IMR-90 (cell line): Measurements from ENCODE around the gene SLIT3. TPM values are rescaled to one million over a fixed set of nuclear protein-coding genes. Genes with fewer than 3 reads are reported as not detected.

Experiments used
- ATAC-seq: fragments of 200-7000 bp; cut with Tn5 transposase; 2 replicates; pipeline ENCODE4 v1.9.1; 2020; ENCODE audit warnings: low read depth, mild to moderate bottlenecking, moderate library complexity
- BruUV-seq: library from RNA; stranded (reverse); fragments of 400-500 nt; replicated peaks from 2 replicates; lab custom pipeline; 2021; lab: Mats Ljungman, UMichigan
- CTCF ChIA-PET: fragments of 300-600 bp; formaldehyde crosslinking; extraction: SDS; loops from one replicate; lab custom pipeline; 2021; ENCODE audit warnings: antibody characterized with exemption; lab: Yijun Ruan, JAX
- POLR2A ChIA-PET: fragments of 300-600 bp; sonication (Branson Sonifier 250); formaldehyde crosslinking; loops from one replicate; lab custom pipeline; 2022; ENCODE audit warnings: antibody characterized with exemption; ENCODE audit not compliant: unreplicated experiment; lab: Charles Lee
- DNase-seq: peaks from one replicate; pipeline ENCODE4 v3.0.0; 2013
- H2AFZ ChIP-seq: replicated peaks from 2 replicates; pipeline ENCODE3; 2013; ENCODE audit warnings: low read length, mild to moderate bottlenecking; ENCODE audit not compliant: poor library complexity
- H2AK5ac ChIP-seq: 2 replicates; pipeline ENCODE4 v1.6.1; 2013; ENCODE audit warnings: low read depth, low read length, inconsistent platforms
- H2AK9ac ChIP-seq: replicated peaks from 2 replicates; pipeline ENCODE3; 2013; ENCODE audit warnings: mild to moderate bottlenecking, low read depth, low read length, moderate library complexity; ENCODE audit not compliant: poor library complexity
- H2BK120ac ChIP-seq: 2 replicates; pipeline ENCODE4 v1.6.1; 2013; ENCODE audit warnings: low read depth, low read length, inconsistent platforms
- H2BK15ac ChIP-seq: 3 replicates; pipeline ENCODE4 v1.6.1; 2013; ENCODE audit warnings: low read depth, low read length, inconsistent platforms
- H2BK20ac ChIP-seq: 2 replicates; pipeline ENCODE4 v1.6.1; 2013; ENCODE audit warnings: low read depth, mild to moderate bottlenecking, inconsistent platforms, low read length, moderate library complexity
- H2BK5ac ChIP-seq: 2 replicates; pipeline ENCODE4 v1.6.1; 2013; ENCODE audit warnings: mild to moderate bottlenecking, low read depth, low read length, inconsistent platforms; ENCODE audit not compliant: poor library complexity, severe bottlenecking
- H3K14ac ChIP-seq: replicated peaks from 2 replicates; pipeline ENCODE4 v1.6.1; 2013; ENCODE audit warnings: low read depth, low read length, inconsistent platforms
- H3K18ac ChIP-seq: 2 replicates; pipeline ENCODE4 v1.6.1; 2013; ENCODE audit warnings: low read depth, low read length, control low read depth
- H3K23ac ChIP-seq: 2 replicates; pipeline ENCODE4 v1.6.1; 2013; ENCODE audit warnings: low read depth, low read length, inconsistent platforms
- H3K27ac ChIP-seq: 2 replicates; pipeline ENCODE4 v1.5.1; 2013; ENCODE audit warnings: mild to moderate bottlenecking, control low read depth, low read length; ENCODE audit not compliant: insufficient read depth
- H3K27me3 ChIP-seq: 2 replicates; pipeline ENCODE4 v1.6.1; 2013; ENCODE audit warnings: low read length; ENCODE audit not compliant: control insufficient read depth, insufficient read depth
- H3K36me3 ChIP-seq: 2 replicates; pipeline ENCODE4 v1.6.1; 2013; ENCODE audit warnings: low read length, mixed read lengths; ENCODE audit not compliant: control insufficient read depth, insufficient read depth
- H3K4ac ChIP-seq: 2 replicates; pipeline ENCODE4 v1.6.1; 2013; ENCODE audit warnings: low read depth, low read length, inconsistent platforms
- H3K4me1 ChIP-seq: 2 replicates; pipeline ENCODE4 v1.6.1; 2013; ENCODE audit warnings: low read length, mixed read lengths; ENCODE audit not compliant: control insufficient read depth, insufficient read depth
- H3K4me2 ChIP-seq: 2 replicates; pipeline ENCODE4 v1.6.1; 2013; ENCODE audit warnings: low read depth, mild to moderate bottlenecking, control low read depth, low read length, moderate library complexity
- H3K4me3 ChIP-seq: 2 replicates; pipeline ENCODE4 v1.5.1; 2013; ENCODE audit warnings: low read depth, mild to moderate bottlenecking, control low read depth, low read length, moderate library complexity; ENCODE audit not compliant: insufficient read depth
- H3K56ac ChIP-seq: 2 replicates; pipeline ENCODE4 v1.6.1; 2013; ENCODE audit warnings: low read length, inconsistent platforms; ENCODE audit not compliant: insufficient read depth; ENCODE audit errors: extremely low read depth
- H3K79me1 ChIP-seq, 2 experiments: 2 replicates each; pipeline ENCODE4 v1.6.1; 2013; ENCODE audit warnings: low read length in 2 of 2, inconsistent platforms in 1 of 2, low read depth in 1 of 2
- H3K9ac ChIP-seq: 2 replicates; pipeline ENCODE4 v1.6.1; 2013; ENCODE audit warnings: low read depth, low read length, control low read depth
- H3K9me1 ChIP-seq: 2 replicates; pipeline ENCODE4 v1.6.1; 2013; ENCODE audit warnings: low read length, inconsistent platforms; ENCODE audit not compliant: insufficient read depth
- H3K9me3 ChIP-seq: 2 replicates; pipeline ENCODE4 v1.6.1; 2013; ENCODE audit warnings: low read length; ENCODE audit not compliant: control insufficient read depth, insufficient read depth
- H4K20me1 ChIP-seq: 2 replicates; pipeline ENCODE4 v1.6.1; 2013; ENCODE audit warnings: low read length, inconsistent platforms; ENCODE audit not compliant: insufficient read depth
- H4K5ac ChIP-seq: 2 replicates; pipeline ENCODE4 v1.6.1; 2013; ENCODE audit warnings: mild to moderate bottlenecking, low read depth, low read length, control low read depth
- H4K8ac ChIP-seq, 2 experiments: 2 replicates each; pipeline ENCODE4 v1.6.1; 2013; ENCODE audit warnings: low read depth in 2 of 2, low read length in 2 of 2, control low read depth in 1 of 2, inconsistent platforms in 1 of 2
- H4K91ac ChIP-seq: 2 replicates; pipeline ENCODE4 v1.6.1; 2013; ENCODE audit warnings: low read depth, low read length, inconsistent platforms; ENCODE audit not compliant: insufficient read depth
- BHLHE40 ChIP-seq: fragments of 150-350 bp; IDR thresholded peaks from 2 replicates; pipeline ENCODE4 v1.6.1; 2016; ENCODE audit warnings: mild to moderate bottlenecking, low read depth, low read length
- CHD1 ChIP-seq: IDR thresholded peaks from 2 replicates; pipeline ENCODE4 v1.6.1; 2012; ENCODE audit warnings: low read depth, low read length, improper control_type of control experiment
- FOS ChIP-seq: fragments of 150-350 bp; IDR thresholded peaks from 2 replicates; pipeline ENCODE4 v1.6.1; 2016; ENCODE audit warnings: low read depth, low read length
- MAZ ChIP-seq: IDR thresholded peaks from 2 replicates; pipeline ENCODE4 v1.6.1; 2012; ENCODE audit warnings: low read depth, mild to moderate bottlenecking, low read length, improper control_type of control experiment, moderate library complexity, borderline replicate concordance
- MXI1 ChIP-seq: IDR thresholded peaks from 2 replicates; pipeline ENCODE4 v1.6.1; 2012; ENCODE audit warnings: low read depth, mild to moderate bottlenecking, low read length, moderate library complexity, borderline replicate concordance
- POLR2A ChIP-seq: IDR thresholded peaks from 2 replicates; pipeline ENCODE4 v1.6.1; 2012; ENCODE audit warnings: mild to moderate bottlenecking, low read depth, low read length
- RAD21 ChIP-seq: IDR thresholded peaks from 2 replicates; pipeline ENCODE4 v1.6.1; 2012; ENCODE audit warnings: low read length, improper control_type of control experiment
- RCOR1 ChIP-seq: IDR thresholded peaks from 2 replicates; pipeline ENCODE4 v1.6.1; 2012; ENCODE audit warnings: mild to moderate bottlenecking, low read length, improper control_type of control experiment; ENCODE audit not compliant: insufficient replicate concordance
- RFX5 ChIP-seq: IDR thresholded peaks from 2 replicates; pipeline ENCODE4 v1.8.0; 2012; ENCODE audit warnings: low read depth, mild to moderate bottlenecking, low read length, moderate library complexity
- SMC3 ChIP-seq: fragments of 150-350 bp; IDR thresholded peaks from 2 replicates; pipeline ENCODE4 v1.6.1; 2016; ENCODE audit warnings: low read depth, mild to moderate bottlenecking, antibody characterized with exemption, low read length, moderate library complexity
- WGBS, 2 experiments: methylation state at CpG; one replicate each; pipeline versions ENCODE4 v1.1.5 to v1.1.7; 2013; ENCODE audit warnings: missing lambda C conversion rate in 2 of 2; ENCODE audit not compliant: insufficient read length in 1 of 2; ENCODE audit errors: extremely low coverage in 2 of 2; 5-methylcytosine and 5-hydroxymethylcytosine counted together
- dilution Hi-C: fragments of 300-500 bp; cut with HindIII; formaldehyde crosslinking; loops from one replicate; pipeline ENCODE4 v1.14.3; 2018; ENCODE audit warnings: low sequenced_read_pairs; ENCODE audit not compliant: unreplicated experiment
- in situ Hi-C: fragments of 300-500 bp; cut with MboI; formaldehyde crosslinking; loops from 3 replicates; pipeline ENCODE4 v1.14.3; 2019; ENCODE audit warnings: low sequenced_read_pairs, inconsistent platforms, mixed read lengths
- intact Hi-C: fragments of 100-400 bp; cut with micrococcal nuclease; formaldehyde crosslinking; loops from 2 replicates; pipeline ENCODE4 v1.10.0; 2022
- polyA plus RNA-seq, 3 experiments: library from polyadenylated mRNA; depleted of rRNA; stranded (reverse); fragments of >200 nt; gene quantifications; 2 replicates each; pipeline ENCODE4 v1.2.3, GENCODE V29; 2012; ENCODE audit warnings: low replicate concordance in 1 of 3
- total RNA-seq: library from RNA; depleted of rRNA; stranded (reverse); fragments of >200 nt; gene quantifications from 2 replicates; pipeline ENCODE4 v1.2.3, GENCODE V29; 2012
- TF ChIP-seq, protein P1 (sequence below): fragments of 150-350 bp; IDR thresholded peaks from 2 replicates; pipeline ENCODE4 v1.6.1; 2017; ENCODE audit warnings: mild to moderate bottlenecking, antibody characterized with exemption, low read length, low read depth
- TF ChIP-seq, protein P2 (sequence below): conservative IDR thresholded peaks from 2 replicates; pipeline ENCODE4 v1.5.1; 2012; ENCODE audit warnings: mild to moderate bottlenecking, low read depth, low read length, improper control_type of control experiment

The SLIT3 gene
- total and polyA plus RNA-seq, 2 of the 4 experiments (the other 2 are of a cell fraction) = 0.18 to 0.50 TPM

DNA sequence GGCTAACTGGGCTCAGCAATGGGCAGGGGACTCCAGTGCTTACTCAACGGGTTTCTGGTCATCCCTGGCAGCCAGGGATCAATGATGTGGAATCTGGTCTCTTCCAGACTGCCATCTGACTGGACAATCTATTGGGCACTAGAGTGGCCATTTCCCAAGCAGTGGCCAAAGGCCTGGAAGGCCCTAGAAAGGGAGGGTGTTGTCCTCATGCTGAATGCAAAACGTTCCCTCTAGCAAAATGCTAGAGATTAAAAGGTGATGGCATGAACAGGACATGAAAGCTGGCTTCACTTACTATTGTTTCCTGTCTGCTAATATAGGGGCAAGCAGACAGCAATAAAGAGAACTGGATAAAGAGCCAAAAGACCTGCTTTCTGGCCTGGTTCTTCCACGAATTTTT lies 467.6 kb downstream of the SLIT3 start:
- no peak overlapping the region for H2AFZ ChIP-seq
- H3K56ac ChIP-seq = no peak overlapping the region
- no peak overlapping the region for H4K8ac ChIP-seq
- in situ Hi-C loops = no loop called here
- H2BK20ac ChIP-seq = no peak overlapping the region
- no peaks in the 10 kb centered on the region for H3K36me3 ChIP-seq
- dilution Hi-C loops = no loop called here
- ChIA-PET POLR2A (no interaction called here), CTCF (no interaction called here)
- no peak overlapping the region for H2BK5ac ChIP-seq
- H4K91ac ChIP-seq = no peak overlapping the region
- H3K27me3 ChIP-seq = no peaks in the 10 kb centered on the region
- no peak for ATAC-seq
- H3K27ac ChIP-seq = no peak overlapping the region
- no peaks in the 10 kb centered on the region for H3K79me1 ChIP-seq
- DNase-seq = no peak
- no peak overlapping the region for H2BK15ac ChIP-seq
- no peak overlapping the region for H3K4me2 ChIP-seq
- H4K5ac ChIP-seq = no peak overlapping the region
- intact Hi-C loops = no loop called here
- no peak overlapping the region for H3K14ac ChIP-seq
- WGBS, 2 experiments = 17% methylated on average over 1 of the region's 3 CpGs; no CpG with 5 or more reads in 1 of the 2 experiments
- TF ChIP-seq, protein P1, sequence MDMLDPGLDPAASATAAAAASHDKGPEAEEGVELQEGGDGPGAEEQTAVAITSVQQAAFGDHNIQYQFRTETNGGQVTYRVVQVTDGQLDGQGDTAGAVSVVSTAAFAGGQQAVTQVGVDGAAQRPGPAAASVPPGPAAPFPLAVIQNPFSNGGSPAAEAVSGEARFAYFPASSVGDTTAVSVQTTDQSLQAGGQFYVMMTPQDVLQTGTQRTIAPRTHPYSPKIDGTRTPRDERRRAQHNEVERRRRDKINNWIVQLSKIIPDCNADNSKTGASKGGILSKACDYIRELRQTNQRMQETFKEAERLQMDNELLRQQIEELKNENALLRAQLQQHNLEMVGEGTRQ = no peak
- TF ChIP-seq CHD1 (no peak), BHLHE40 (no peak), FOS (no peak), MXI1 (no peak), MAZ (no peak), SMC3 (no peak), RAD21 (no peak), POLR2A (no peak), RFX5 (no peak), RCOR1 (no peak)
- TF ChIP-seq, protein P2, sequence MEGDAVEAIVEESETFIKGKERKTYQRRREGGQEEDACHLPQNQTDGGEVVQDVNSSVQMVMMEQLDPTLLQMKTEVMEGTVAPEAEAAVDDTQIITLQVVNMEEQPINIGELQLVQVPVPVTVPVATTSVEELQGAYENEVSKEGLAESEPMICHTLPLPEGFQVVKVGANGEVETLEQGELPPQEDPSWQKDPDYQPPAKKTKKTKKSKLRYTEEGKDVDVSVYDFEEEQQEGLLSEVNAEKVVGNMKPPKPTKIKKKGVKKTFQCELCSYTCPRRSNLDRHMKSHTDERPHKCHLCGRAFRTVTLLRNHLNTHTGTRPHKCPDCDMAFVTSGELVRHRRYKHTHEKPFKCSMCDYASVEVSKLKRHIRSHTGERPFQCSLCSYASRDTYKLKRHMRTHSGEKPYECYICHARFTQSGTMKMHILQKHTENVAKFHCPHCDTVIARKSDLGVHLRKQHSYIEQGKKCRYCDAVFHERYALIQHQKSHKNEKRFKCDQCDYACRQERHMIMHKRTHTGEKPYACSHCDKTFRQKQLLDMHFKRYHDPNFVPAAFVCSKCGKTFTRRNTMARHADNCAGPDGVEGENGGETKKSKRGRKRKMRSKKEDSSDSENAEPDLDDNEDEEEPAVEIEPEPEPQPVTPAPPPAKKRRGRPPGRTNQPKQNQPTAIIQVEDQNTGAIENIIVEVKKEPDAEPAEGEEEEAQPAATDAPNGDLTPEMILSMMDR = no peak
- no peaks in the 10 kb centered on the region for H3K9me3 ChIP-seq
- no peak overlapping the region for H2AK5ac ChIP-seq
- no peak overlapping the region for H3K4ac ChIP-seq
- H3K23ac ChIP-seq = no peak overlapping the region
- H3K9ac ChIP-seq = no peak overlapping the region
- no peaks in the 10 kb centered on the region for H3K9me1 ChIP-seq
- no peak overlapping the region for H3K18ac ChIP-seq
- no peaks in the 10 kb centered on the region for H3K4me1 ChIP-seq
- no peak overlapping the region for H3K4me3 ChIP-seq
- H2BK120ac ChIP-seq = no peak overlapping the region
- no peaks in the 10 kb centered on the region for H4K20me1 ChIP-seq
- no TSS peak for BruUV-seq
- H2AK9ac ChIP-seq = no peak overlapping the region
